PC-3 (cell line): Measurements from ENCODE around the gene ARHGAP26.

Experiments used
- CTCF ChIP-seq: fragments of 300-600 bp; sonication (generic); conservative IDR thresholded peaks from 2 replicates; pipeline ENCODE4 v1.5.1; 2017; ENCODE audit warnings: antibody characterized with exemption, low read depth, mild to moderate bottlenecking, low read length
- EZH2 ChIP-seq: fragments of 300-600 bp; sonication (generic); IDR thresholded peaks from one replicate; pipeline ENCODE4 v1.6.1; 2017; ENCODE audit warnings: antibody characterized with exemption, mild to moderate bottlenecking, low read length; ENCODE audit not compliant: unreplicated experiment
- EZH2phosphoT487 ChIP-seq: fragments of 300-600 bp; sonication (generic); IDR thresholded peaks from 2 replicates; pipeline ENCODE4 v1.6.1; 2018; ENCODE audit warnings: mild to moderate bottlenecking, antibody characterized with exemption, low read length, borderline replicate concordance

GRCh38 chr5:142984525-142984924 is 214.3 kb downstream of the ARHGAP26 start:
- TF ChIP-seq CTCF (no peak), EZH2phosphoT487 (no peak), EZH2 (no peak)
